ENCODE data around the gene TTC1.

DNA sequence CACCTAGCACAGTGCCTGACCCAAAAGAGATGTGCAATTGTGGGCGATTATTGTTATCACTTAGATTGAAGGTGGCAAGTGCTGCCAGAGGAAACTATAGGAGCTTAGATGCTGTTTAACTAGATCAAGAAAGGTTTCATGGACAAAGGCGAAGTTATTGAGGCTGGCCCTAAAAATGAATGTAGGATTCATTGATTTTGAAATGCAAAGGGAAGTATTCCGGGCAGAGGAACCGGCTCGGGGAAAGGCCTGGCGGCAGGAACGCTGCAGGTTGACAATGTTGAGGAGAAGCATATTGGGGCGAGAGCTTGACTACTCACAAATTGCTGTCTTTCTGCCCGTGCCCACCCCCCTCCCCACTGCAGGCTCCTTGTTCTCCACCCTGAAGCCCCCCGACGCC is 37.4 kb upstream of the TTC1 start:
- TF ChIP-seq, protein P1, sequence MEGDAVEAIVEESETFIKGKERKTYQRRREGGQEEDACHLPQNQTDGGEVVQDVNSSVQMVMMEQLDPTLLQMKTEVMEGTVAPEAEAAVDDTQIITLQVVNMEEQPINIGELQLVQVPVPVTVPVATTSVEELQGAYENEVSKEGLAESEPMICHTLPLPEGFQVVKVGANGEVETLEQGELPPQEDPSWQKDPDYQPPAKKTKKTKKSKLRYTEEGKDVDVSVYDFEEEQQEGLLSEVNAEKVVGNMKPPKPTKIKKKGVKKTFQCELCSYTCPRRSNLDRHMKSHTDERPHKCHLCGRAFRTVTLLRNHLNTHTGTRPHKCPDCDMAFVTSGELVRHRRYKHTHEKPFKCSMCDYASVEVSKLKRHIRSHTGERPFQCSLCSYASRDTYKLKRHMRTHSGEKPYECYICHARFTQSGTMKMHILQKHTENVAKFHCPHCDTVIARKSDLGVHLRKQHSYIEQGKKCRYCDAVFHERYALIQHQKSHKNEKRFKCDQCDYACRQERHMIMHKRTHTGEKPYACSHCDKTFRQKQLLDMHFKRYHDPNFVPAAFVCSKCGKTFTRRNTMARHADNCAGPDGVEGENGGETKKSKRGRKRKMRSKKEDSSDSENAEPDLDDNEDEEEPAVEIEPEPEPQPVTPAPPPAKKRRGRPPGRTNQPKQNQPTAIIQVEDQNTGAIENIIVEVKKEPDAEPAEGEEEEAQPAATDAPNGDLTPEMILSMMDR (IDR thresholded peaks at IDR 0.05) = no peak
- no peak for TF ChIP-seq POLR2A (IDR thresholded peaks at IDR 0.05)

Data from heart left ventricle (tissue), 13 donors.